Measurements from ENCODE around the gene CAMK2D. TPM values are rescaled to one million over a fixed set of nuclear protein-coding genes. Genes with fewer than 3 reads are reported as not detected.

CAMK2D gene
- total RNA-seq, 1 experiment from 2014 or later, result 7.1 TPM

GRCh38 chr4:113627321-113627720, 134.2 kb downstream of the CAMK2D start:
- no peak for TF ChIP-seq CTCF (conservative IDR thresholded peaks at IDR 0.05)
- TF ChIP-seq EZH2 (IDR thresholded peaks at IDR 0.05; ENCODE audit: low read depth), result no peak
- Histone ChIP-seq H3K9me2 (ENCODE audit: insufficient read depth) (no peaks in the 10 kb centered on the region), H3K4me1 (replicated peaks; ENCODE audit: insufficient read depth) (no peaks in the 10 kb centered on the region), H3K4me3 (no peak overlapping the region), H3K36me3 (ENCODE audit: low read depth) (no peaks in the 10 kb centered on the region), H3K79me2 (ENCODE audit: low read depth) (no peaks in the 10 kb centered on the region), H3K27ac (no peak overlapping the region), H4K20me1 (ENCODE audit: insufficient read depth) (no peaks in the 10 kb centered on the region), H3K4me2 (no peak overlapping the region), H3K27me3 (ENCODE audit: insufficient read depth, low read depth) (no peaks in the 10 kb centered on the region), H3K9me3 (ENCODE audit: insufficient read depth, low read depth) (no peaks in the 10 kb centered on the region), H3F3A (ENCODE audit: insufficient read depth, low read depth) (no peaks in the 10 kb centered on the region), H2AFZ (no peak overlapping the region)
- POLR2A ChIA-PET (ENCODE audit: unreplicated experiment), result no interaction called here
- no peak for DNase-seq
- CTCF ChIA-PET, result no interaction called here
- intact Hi-C loops (cut with micrococcal nuclease; ENCODE audit: unreplicated experiment), result no loop called here
- BruUV-seq (replicated peaks), result no TSS peak

- Histone ChIP-seq H2AFZ (no peak overlapping the region), H3K79me2 (ENCODE audit: low read depth) (no peaks in the 10 kb centered on the region), H3K36me3 (ENCODE audit: low read depth) (no peaks in the 10 kb centered on the region), H3K9me2 (ENCODE audit: insufficient read depth) (no peaks in the 10 kb centered on the region), H3F3A (ENCODE audit: insufficient read depth, low read depth) (no peaks in the 10 kb centered on the region), H3K27me3 (ENCODE audit: insufficient read depth, low read depth) (no peaks in the 10 kb centered on the region), H4K20me1 (ENCODE audit: insufficient read depth) (no peaks in the 10 kb centered on the region), H3K4me1 (replicated peaks; ENCODE audit: insufficient read depth) (no peaks in the 10 kb centered on the region), H3K4me3 (no peak overlapping the region), H3K27ac (no peak overlapping the region), H3K9me3 (ENCODE audit: insufficient read depth, low read depth) (no peaks in the 10 kb centered on the region), H3K4me2 (no peak overlapping the region)
- DNase-seq, result no peak
- ChIA-PET POLR2A (ENCODE audit: unreplicated experiment) (no interaction called here), CTCF (no interaction called here)
- intact Hi-C loops (cut with micrococcal nuclease; ENCODE audit: unreplicated experiment), result no loop called here
- BruUV-seq (replicated peaks), result no TSS peak
- TF ChIP-seq EZH2 (IDR thresholded peaks at IDR 0.05; ENCODE audit: low read depth), result no peak
- no peak for TF ChIP-seq CTCF (conservative IDR thresholded peaks at IDR 0.05)
These were observed 135.6 kb downstream of the CAMK2D start for GRCh38 chr4:113625902-113626301.

- no peak overlapping the region for H3K4me3 ChIP-seq
- no peaks in the 10 kb centered on the region for H4K20me1 ChIP-seq (ENCODE audit: insufficient read depth)
- no peak for TF ChIP-seq CTCF (conservative IDR thresholded peaks at IDR 0.05)
- no peak for TF ChIP-seq EZH2 (IDR thresholded peaks at IDR 0.05; ENCODE audit: low read depth)
- POLR2A ChIA-PET (ENCODE audit: unreplicated experiment), result no interaction called here
- intact Hi-C loops (cut with micrococcal nuclease; ENCODE audit: unreplicated experiment), result no loop called here
- no peaks in the 10 kb centered on the region for H3K27me3 ChIP-seq (ENCODE audit: insufficient read depth, low read depth)
- no peaks in the 10 kb centered on the region for H3K4me1 ChIP-seq (replicated peaks; ENCODE audit: insufficient read depth)
- BruUV-seq (replicated peaks), result no TSS peak
- no peaks in the 10 kb centered on the region for H3K9me2 ChIP-seq (ENCODE audit: insufficient read depth)
- no peak overlapping the region for H3K4me2 ChIP-seq
- DNase-seq, result no peak
- H3K36me3 ChIP-seq (ENCODE audit: low read depth), result no peaks in the 10 kb centered on the region
- H3K9me3 ChIP-seq (ENCODE audit: insufficient read depth, low read depth), result no peaks in the 10 kb centered on the region
- H3K27ac ChIP-seq, result no peak overlapping the region
- no peaks in the 10 kb centered on the region for H3K79me2 ChIP-seq (ENCODE audit: low read depth)
- CTCF ChIA-PET, result no interaction called here
- H3F3A ChIP-seq (ENCODE audit: insufficient read depth, low read depth), result no peaks in the 10 kb centered on the region
- no peak overlapping the region for H2AFZ ChIP-seq
These were observed 138.2 kb downstream of the CAMK2D start for GRCh38 chr4:113623274-113623894.

Data from PC-9 (cell line).